Hepatocyte (in vitro differentiated cells): Measurements from ENCODE around the gene SLC6A17. TPM values are rescaled to one million over a fixed set of nuclear protein-coding genes. Genes with fewer than 3 reads are reported as not detected.

Experiments used
- DNase-seq: peaks from one replicate; pipeline ENCODE4 v3.0.0-alpha.2; 2016; ENCODE audit warnings: low spot score
- H2AFZ ChIP-seq: fragments of 200-600 bp; sonication (generic); 2 replicates; pipeline ENCODE4 v1.6.0; 2016; ENCODE audit warnings: antibody characterized with exemption, mild to moderate bottlenecking
- H3K27ac ChIP-seq: fragments of 200-600 bp; sonication (generic); 2 replicates; pipeline ENCODE4 v1.5.1; 2016; ENCODE audit warnings: mild to moderate bottlenecking
- H3K27me3 ChIP-seq: fragments of 200-600 bp; sonication (generic); 2 replicates; pipeline ENCODE4 v1.6.1; 2016
- H3K36me3 ChIP-seq: fragments of 200-600 bp; sonication (generic); replicated peaks from 2 replicates; pipeline ENCODE4 v1.5.1; 2016; ENCODE audit warnings: low read depth; ENCODE audit not compliant: insufficient read depth
- H3K4me1 ChIP-seq: fragments of 200-600 bp; sonication (generic); 2 replicates; pipeline ENCODE4 v1.5.1; 2016; ENCODE audit warnings: mild to moderate bottlenecking, moderate library complexity; ENCODE audit not compliant: insufficient read depth
- H3K4me2 ChIP-seq: fragments of 200-600 bp; sonication (generic); 2 replicates; pipeline ENCODE4 v1.6.0; 2016
- H3K4me3 ChIP-seq: fragments of 200-600 bp; sonication (generic); 2 replicates; pipeline ENCODE4 v1.5.1; 2016; ENCODE audit warnings: mild to moderate bottlenecking
- H3K79me2 ChIP-seq: fragments of 200-600 bp; sonication (generic); 2 replicates; pipeline ENCODE4 v1.6.0; 2017; ENCODE audit warnings: mild to moderate bottlenecking
- H3K9me2 ChIP-seq: fragments of 200-600 bp; sonication (generic); replicated peaks from 2 replicates; pipeline ENCODE4 v1.6.0; 2017; ENCODE audit warnings: mild to moderate bottlenecking; ENCODE audit not compliant: insufficient read depth
- H3K9me3 ChIP-seq: fragments of 200-600 bp; sonication (generic); 2 replicates; pipeline ENCODE4 v1.5.1; 2016; ENCODE audit warnings: low read depth, mild to moderate bottlenecking
- H4K20me1 ChIP-seq: fragments of 200-600 bp; sonication (generic); 2 replicates; pipeline ENCODE4 v1.6.0; 2016; ENCODE audit warnings: mild to moderate bottlenecking; ENCODE audit not compliant: insufficient read depth, poor library complexity, severe bottlenecking
- EZH2 ChIP-seq: fragments of 200-600 bp; sonication (generic); IDR thresholded peaks from 2 replicates; pipeline ENCODE4 v1.6.1; 2016; ENCODE audit warnings: antibody characterized with exemption, mild to moderate bottlenecking, borderline replicate concordance
- EZH2phosphoT487 ChIP-seq: fragments of 200-600 bp; sonication (generic); IDR thresholded peaks from one replicate; pipeline ENCODE4 v1.6.1; 2018; ENCODE audit warnings: antibody characterized with exemption, mild to moderate bottlenecking, low read depth, moderate library complexity; ENCODE audit not compliant: unreplicated experiment, severe bottlenecking
- WGBS: methylation state at CpG from one replicate; pipeline ENCODE4 v1.1.6; 2016; ENCODE audit warnings: low lambda C conversion rate; ENCODE audit errors: missing lambda C conversion rate; 5-methylcytosine and 5-hydroxymethylcytosine counted together
- polyA plus RNA-seq: library from polyadenylated mRNA; unstranded; fragments of >200 nt; fragmentation: Nextera tagmentation; extraction: Ambion mirVana; gene quantifications from 2 replicates; pipeline ENCODE4 v1.2.1, GENCODE V29; 2016
- total RNA-seq: library from RNA; depleted of rRNA; stranded (reverse); fragments of >200 nt; gene quantifications from 2 replicates; pipeline ENCODE4 v1.2.3, GENCODE V29; 2014
- TF ChIP-seq, protein P1 (sequence below): fragments of 200-600 bp; sonication (generic); IDR thresholded peaks from 2 replicates; pipeline ENCODE4 v1.5.1; 2016; ENCODE audit warnings: antibody characterized with exemption, mild to moderate bottlenecking; ENCODE audit not compliant: poor library complexity

SLC6A17 gene
- total and polyA plus RNA-seq, 2 experiments from 2014 or later = 0.36 to 0.63 TPM

- Histone ChIP-seq H3K79me2 (no peaks in the 10 kb centered on the region), H2AFZ (no peak overlapping the region), H3K4me2 (no peak overlapping the region), H3K4me1 (no peaks in the 10 kb centered on the region), H3K9me2 (no peaks in the 10 kb centered on the region), H3K9me3 (no peaks in the 10 kb centered on the region), H3K36me3 (no peaks in the 10 kb centered on the region), H4K20me1 (no peaks in the 10 kb centered on the region), H3K27me3 (no peaks in the 10 kb centered on the region), H3K27ac (no peak overlapping the region), H3K4me3 (no peak overlapping the region)
- TF ChIP-seq EZH2 = no peak
- TF ChIP-seq EZH2phosphoT487 = no peak
- TF ChIP-seq, protein P1, sequence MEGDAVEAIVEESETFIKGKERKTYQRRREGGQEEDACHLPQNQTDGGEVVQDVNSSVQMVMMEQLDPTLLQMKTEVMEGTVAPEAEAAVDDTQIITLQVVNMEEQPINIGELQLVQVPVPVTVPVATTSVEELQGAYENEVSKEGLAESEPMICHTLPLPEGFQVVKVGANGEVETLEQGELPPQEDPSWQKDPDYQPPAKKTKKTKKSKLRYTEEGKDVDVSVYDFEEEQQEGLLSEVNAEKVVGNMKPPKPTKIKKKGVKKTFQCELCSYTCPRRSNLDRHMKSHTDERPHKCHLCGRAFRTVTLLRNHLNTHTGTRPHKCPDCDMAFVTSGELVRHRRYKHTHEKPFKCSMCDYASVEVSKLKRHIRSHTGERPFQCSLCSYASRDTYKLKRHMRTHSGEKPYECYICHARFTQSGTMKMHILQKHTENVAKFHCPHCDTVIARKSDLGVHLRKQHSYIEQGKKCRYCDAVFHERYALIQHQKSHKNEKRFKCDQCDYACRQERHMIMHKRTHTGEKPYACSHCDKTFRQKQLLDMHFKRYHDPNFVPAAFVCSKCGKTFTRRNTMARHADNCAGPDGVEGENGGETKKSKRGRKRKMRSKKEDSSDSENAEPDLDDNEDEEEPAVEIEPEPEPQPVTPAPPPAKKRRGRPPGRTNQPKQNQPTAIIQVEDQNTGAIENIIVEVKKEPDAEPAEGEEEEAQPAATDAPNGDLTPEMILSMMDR = no peak
- 91% methylated on average over 15 of the region's 18 CpGs for WGBS
- DNase-seq = no peak
These were observed 75.6 kb downstream of the SLC6A17 start for GRCh38 chr1:110225756-110226404.

- no peak overlapping the region for H3K27ac ChIP-seq
- H3K9me2 ChIP-seq = no peaks in the 10 kb centered on the region
- no peaks in the 10 kb centered on the region for H3K36me3 ChIP-seq
- H3K27me3 ChIP-seq = no peaks in the 10 kb centered on the region
- H3K9me3 ChIP-seq = no peaks in the 10 kb centered on the region
- no peaks in the 10 kb centered on the region for H3K79me2 ChIP-seq
- H3K4me1 ChIP-seq = no peaks in the 10 kb centered on the region
- no peak for DNase-seq
- H2AFZ ChIP-seq = no peak overlapping the region
- H3K4me3 ChIP-seq = no peak overlapping the region
- no peaks in the 10 kb centered on the region for H4K20me1 ChIP-seq
- WGBS = 92% methylated on average over 11 of the region's 12 CpGs
- TF ChIP-seq EZH2 (no peak), EZH2phosphoT487 (no peak)
- TF ChIP-seq, protein P1 = no peak
- no peak overlapping the region for H3K4me2 ChIP-seq
These were observed 77.5 kb downstream of the SLC6A17 start for GRCh38 chr1:110227774-110228173.

GRCh38 chr1:110228381-110228780 lies 78.1 kb downstream of the SLC6A17 start:
- H3K4me3 ChIP-seq = no peak overlapping the region
- H3K4me1 ChIP-seq = no peaks in the 10 kb centered on the region
- no peaks in the 10 kb centered on the region for H3K9me2 ChIP-seq
- no peak for DNase-seq
- no peaks in the 10 kb centered on the region for H3K27me3 ChIP-seq
- H3K27ac ChIP-seq = no peak overlapping the region
- no peaks in the 10 kb centered on the region for H3K9me3 ChIP-seq
- H4K20me1 ChIP-seq = no peaks in the 10 kb centered on the region
- no peak overlapping the region for H3K4me2 ChIP-seq
- 94% methylated on average over 9 of the region's 12 CpGs for WGBS
- H2AFZ ChIP-seq = no peak overlapping the region
- TF ChIP-seq, protein P1 = no peak
- no peak for TF ChIP-seq EZH2phosphoT487
- no peak for TF ChIP-seq EZH2
- no peaks in the 10 kb centered on the region for H3K79me2 ChIP-seq
- no peaks in the 10 kb centered on the region for H3K36me3 ChIP-seq
